A549 (cell line): ENCODE data around the gene LPO. TPM values are rescaled to one million over a fixed set of nuclear protein-coding genes. Genes with fewer than 3 reads are reported as not detected.

Experiments used
- ATAC-seq, 2 experiments: fragments of 200-7000 bp in 1 of 2; fragments of >200 bp in 1 of 2; cut with Nextera tagmentation in 1 of 2; cut with Tn5 transposase in 1 of 2; 3 replicates each; pipeline versions ENCODE4 v1.8.0 to v1.9.1; 2018 to 2020; ENCODE audit warnings: mild to moderate bottlenecking in 1 of 2, moderate library complexity in 1 of 2
- CTCF ChIA-PET: fragments of 300-600 bp; sonication (Branson Sonifier 250); formaldehyde crosslinking; extraction: SDS; loops from one replicate; lab custom pipeline; 2021; ENCODE audit warnings: antibody characterized with exemption, inconsistent platforms; lab: Yijun Ruan, JAX
- POLR2A ChIA-PET: fragments of 350-600 bp; formaldehyde crosslinking; extraction: SDS; loops from one replicate; lab custom pipeline; 2021; ENCODE audit warnings: antibody characterized with exemption, inconsistent platforms; lab: Yijun Ruan, JAX
- DNase-seq, 2 experiments: peaks; one replicate each; pipeline versions ENCODE4 v3.0.0 to v3.0.0-alpha.2; 2011 to 2016; ENCODE audit warnings: low read depth in 1 of 2, low spot score in 1 of 2
- FAIRE-seq: peaks from 2 replicates; lab custom pipeline; 2011; peaks lifted over from hg19 to GRCh38; lab: Jason Lieb, UNC
- H3K27ac ChIP-seq, 2 experiments: fragments of >200 bp; sonication (Bioruptor Twin); formaldehyde crosslinking; 3 replicates each; pipeline ENCODE4 v1.5.1; 2016 to 2017
- H3K4me1 ChIP-seq: fragments of >200 bp; sonication (Bioruptor Twin); formaldehyde crosslinking; 3 replicates; pipeline ENCODE4 v1.6.1; 2016
- H3K4me2 ChIP-seq: fragments of >200 bp; sonication (Bioruptor Twin); formaldehyde crosslinking; 3 replicates; pipeline ENCODE4 v1.6.1; 2016
- H3K4me3 ChIP-seq: fragments of >200 bp; sonication (Bioruptor Twin); formaldehyde crosslinking; 3 replicates; pipeline ENCODE4 v1.5.1; 2016
- H3K9me3 ChIP-seq: fragments of >200 bp; sonication (Bioruptor Twin); formaldehyde crosslinking; 3 replicates; pipeline ENCODE4 v1.6.1; 2016
- CEBPB ChIP-seq, 2 experiments: fragments of >200 bp in 1 of 2; sonication (Bioruptor Twin) in 1 of 2; formaldehyde crosslinking in 1 of 2; IDR thresholded peaks; 2 replicates each; pipeline ENCODE4 v1.6.1; 2012 to 2016
- CHD4 ChIP-seq: fragments of 200-600 bp; sonication (generic); IDR thresholded peaks from 2 replicates; pipeline ENCODE4 v1.6.1; 2016; ENCODE audit warnings: antibody characterized with exemption, mild to moderate bottlenecking, borderline replicate concordance
- EHMT2 ChIP-seq: fragments of 200-600 bp; sonication (generic); IDR thresholded peaks from 2 replicates; pipeline ENCODE4 v1.6.1; 2016; ENCODE audit warnings: antibody characterized with exemption, low read depth, mild to moderate bottlenecking, moderate library complexity
- FOSB ChIP-seq: fragments of 250-450 bp; sonication (Bioruptor Pico); IDR thresholded peaks from 2 replicates; pipeline ENCODE4 v1.5.0; 2020; ENCODE audit warnings: mild to moderate bottlenecking, moderate library complexity
- FOSL2 ChIP-seq, 2 experiments: fragments of 450-650 bp in 1 of 2; fragments of >200 bp in 1 of 2; sonication (Bioruptor Twin) in 1 of 2; formaldehyde crosslinking; IDR thresholded peaks; 2 replicates each; pipeline versions ENCODE4 v1.5.0 to v1.6.1; 2016 to 2020; ENCODE audit warnings: mild to moderate bottlenecking in 1 of 2, moderate library complexity in 1 of 2
- FOXS1 ChIP-seq: fragments of 250-450 bp; sonication (Bioruptor Pico); IDR thresholded peaks from 2 replicates; pipeline ENCODE4 v1.5.0; 2020; ENCODE audit warnings: mild to moderate bottlenecking, moderate library complexity
- GATA3 ChIP-seq: IDR thresholded peaks from 2 replicates; pipeline ENCODE4 v1.6.1; 2012; ENCODE audit warnings: borderline replicate concordance
- HOXA7 ChIP-seq: fragments of 250-450 bp; sonication (Bioruptor Pico); IDR thresholded peaks from 2 replicates; pipeline ENCODE4 v1.5.0; 2020; ENCODE audit warnings: mild to moderate bottlenecking, moderate library complexity
- KDM5A ChIP-seq: fragments of 200-600 bp; sonication (generic); IDR thresholded peaks from 2 replicates; pipeline ENCODE4 v1.6.1; 2016; ENCODE audit warnings: antibody characterized with exemption, mild to moderate bottlenecking
- NR3C1 ChIP-seq: fragments of >200 bp; sonication (Bioruptor Twin); formaldehyde crosslinking; IDR thresholded peaks from 3 replicates; pipeline ENCODE4 v1.6.1; 2017
- RAD21 ChIP-seq, 2 experiments: fragments of >200 bp in 1 of 2; sonication (Bioruptor Twin) in 1 of 2; formaldehyde crosslinking in 1 of 2; IDR thresholded peaks in 1 of 2; conservative IDR thresholded peaks in 1 of 2; 2 replicates in 1 of 2; 3 replicates in 1 of 2; pipeline ENCODE4 v1.6.1; 2012 to 2018; ENCODE audit warnings: inconsistent platforms in 1 of 2
- RARB ChIP-seq: fragments of 250-450 bp; sonication (Bioruptor Pico); IDR thresholded peaks from 2 replicates; pipeline ENCODE4 v1.8.0; 2021; ENCODE audit warnings: mild to moderate bottlenecking, moderate library complexity
- RFX5 ChIP-seq: fragments of 450-650 bp; IDR thresholded peaks from 2 replicates; pipeline ENCODE4 v1.7.1; 2014; ENCODE audit warnings: antibody characterized with exemption, mild to moderate bottlenecking, moderate library complexity
- RNF2 ChIP-seq: fragments of 200-600 bp; sonication (generic); IDR thresholded peaks from 2 replicates; pipeline ENCODE4 v1.6.1; 2016; ENCODE audit warnings: low read depth, mild to moderate bottlenecking, antibody characterized with exemption, moderate library complexity, borderline replicate concordance
- TFCP2L1 ChIP-seq: fragments of 250-450 bp; sonication (Bioruptor Pico); IDR thresholded peaks from 2 replicates; pipeline ENCODE4 v1.5.0; 2021; ENCODE audit warnings: mild to moderate bottlenecking
- TP53 ChIP-seq: fragments of 250-450 bp; sonication (Bioruptor Pico); IDR thresholded peaks from 2 replicates; pipeline ENCODE4 v1.5.0; 2021; ENCODE audit warnings: mild to moderate bottlenecking, moderate library complexity
- USF2 ChIP-seq: fragments of 450-650 bp; IDR thresholded peaks from 2 replicates; pipeline ENCODE4 v1.6.1; 2014; ENCODE audit warnings: antibody characterized with exemption
- ZC3H11A ChIP-seq: fragments of 450-650 bp; IDR thresholded peaks from 2 replicates; pipeline ENCODE4 v1.6.1; 2014; ENCODE audit warnings: antibody characterized with exemption, mild to moderate bottlenecking
- WGBS: methylation state at CpG from one replicate; pipeline ENCODE4 v1.1.6; 2017; ENCODE audit errors: missing lambda C conversion rate; 5-methylcytosine and 5-hydroxymethylcytosine counted together
- polyA plus RNA-seq, 4 experiments: library from polyadenylated mRNA; depleted of rRNA in 3 of 4; stranded (reverse); fragments of >200 nt; fragmentation: RNase III in 1 of 4; extraction: RNeasy Plus Mini Kit Qiagen cat#74134 plus additional on column Dnase treatment in 1 of 4; gene quantifications; 2 replicates in 3 of 4; 3 replicates in 1 of 4; pipeline ENCODE4 v1.2.3, GENCODE V29; 2011 to 2017

Gene LPO
- polyA plus RNA-seq, 2 of the 4 experiments (the other 2 are of a cell fraction), result not detected

GRCh38 chr17:58291246-58291645 is 52.9 kb downstream of the LPO start:
- ChIA-PET POLR2A (no interaction called here), CTCF (interaction anchor here (0.7 to 2.0 kb wide), 2 partner anchors 13 to 26 kb away, joined by 3 to 10 read pairs; no protein-coding TSS in a partner anchor)
- DNase-seq, result no peak
- FAIRE-seq, result no peak
- Histone ChIP-seq H3K4me1 (no peaks in the 10 kb centered on the region; the same call in 2 of the 3 replicates), H3K27ac (no peak overlapping the region), H3K4me3 (no peak overlapping the region), H3K9me3 (0 out of 3 replicates have a peak, but pooled peaks cover 4% of the 10 kb centered on the region), H3K4me2 (no peak overlapping the region)
- WGBS, result 43% methylated on average over 5 of the region's 5 CpGs
- ATAC-seq, result no peak
- TF ChIP-seq USF2, result no peak
- TF ChIP-seq RNF2, result 0 out of 2 replicates have a peak, but pooled peaks have one; percentile 42
- no peak for TF ChIP-seq CEBPB (IDR thresholded peaks at IDR 0.05)

GRCh38 chr17:58294034-58294433 is 55.6 kb downstream of the LPO start:
- H3K4me1 ChIP-seq, result no peaks in the 10 kb centered on the region; the same call in 2 of the 3 replicates
- H3K4me2 ChIP-seq, result no peak overlapping the region
- no peak for ATAC-seq
- CTCF ChIA-PET, result interaction anchor here (1.0 kb wide), 1 partner anchor 10 kb away, joined by 3 read pairs; no protein-coding TSS in a partner anchor
- no peak overlapping the region for H3K27ac ChIP-seq
- TF ChIP-seq RAD21 (conservative IDR thresholded peaks at IDR 0.05 in 1 of 2, IDR thresholded peaks at IDR 0.05 in 1 of 2) (no peak), KDM5A (no peak), RARB (CRISPR knock-in tag) (no peak), RFX5 (no peak), TP53 (CRISPR knock-in tag) (no peak), FOSB (CRISPR knock-in tag) (no peak), GATA3 (no peak), ZC3H11A (no peak)
- TF ChIP-seq, all 56 proteins: peak for 0
- DNase-seq, result no peak
- WGBS, result 17% methylated on average over 1 of the region's 1 CpG
- POLR2A ChIA-PET, result interaction anchor here (0.7 kb wide), 1 partner anchor 69 kb away, joined by 3 read pairs; no protein-coding TSS in a partner anchor
- peak; percentile 56 for FAIRE-seq
- no peak overlapping the region for H3K4me3 ChIP-seq
- 0 out of 3 replicates have a peak, but pooled peaks cover 6% of the 10 kb centered on the region for H3K9me3 ChIP-seq

- Histone ChIP-seq H3K9me3 (0 out of 3 replicates have a peak, but pooled peaks cover 4% of the 10 kb centered on the region), H3K4me3 (no peak overlapping the region), H3K27ac (no peak overlapping the region), H3K4me2 (no peak overlapping the region), H3K4me1 (no peaks in the 10 kb centered on the region)
- FAIRE-seq (no peak), ATAC-seq (no peak), DNase-seq (no peak)
- TF ChIP-seq FOSL2 (IDR thresholded peaks at IDR 0.05) (no peak), FOSL2 (CRISPR knock-in tag; IDR thresholded peaks at IDR 0.05) (no peak), RARB (CRISPR knock-in tag) (no peak), RNF2 (no peak), NR3C1 (no peak)
- ChIA-PET POLR2A (no interaction called here), CTCF (interaction anchor here (1.0 to 11.3 kb wide), 3 partner anchors 17 to 117 kb away, joined by 3 to 165 read pairs (median 4); partner anchors contain the start of gene RNF43)
- WGBS, result 47% methylated on average over 6 of the region's 6 CpGs
Observed at GRCh38 chr17:58300336-58300735, 62.0 kb downstream of the LPO start.

- H3K27ac ChIP-seq, result no peak overlapping the region
- CTCF ChIA-PET, result interaction anchor here (1.1 to 11.3 kb wide), 3 partner anchors 16 to 145 kb away, joined by 3 to 165 read pairs (median 7); no protein-coding TSS in a partner anchor
- POLR2A ChIA-PET, result no interaction called here
- H3K4me2 ChIP-seq, result no peak overlapping the region
- no peak for DNase-seq
- no peaks in the 10 kb centered on the region for H3K4me1 ChIP-seq
- WGBS, result 51% methylated on average over 16 of the region's 16 CpGs
- TF ChIP-seq TFCP2L1 (CRISPR knock-in tag), result no peak
- no peak for TF ChIP-seq CHD4
- no peak for TF ChIP-seq EHMT2
- TF ChIP-seq FOXS1 (CRISPR knock-in tag), result no peak
- TF ChIP-seq HOXA7 (CRISPR knock-in tag), result no peak
- no peak for ATAC-seq
- H3K4me3 ChIP-seq, result no peak overlapping the region
- H3K9me3 ChIP-seq, result 0 out of 3 replicates have a peak, but pooled peaks cover 4% of the 10 kb centered on the region
- FAIRE-seq, result no peak
Observed at GRCh38 chr17:58301504-58302150, 63.2 kb downstream of the LPO start.
